ENCODE measurements around the gene TRMT61A. TPM values are rescaled to one million over a fixed set of nuclear protein-coding genes. Genes with fewer than 3 reads are reported as not detected.
A peak's percentile ranks its signal among the peaks of the same experiment; 100 is the strongest.

The TRMT61A gene
- total and polyA plus RNA-seq, 2 of the 13 experiments (the other 11 are each of a cell fraction or from before 2014, with no cell fraction given), result 6.5 to 13.6 TPM

DNA sequence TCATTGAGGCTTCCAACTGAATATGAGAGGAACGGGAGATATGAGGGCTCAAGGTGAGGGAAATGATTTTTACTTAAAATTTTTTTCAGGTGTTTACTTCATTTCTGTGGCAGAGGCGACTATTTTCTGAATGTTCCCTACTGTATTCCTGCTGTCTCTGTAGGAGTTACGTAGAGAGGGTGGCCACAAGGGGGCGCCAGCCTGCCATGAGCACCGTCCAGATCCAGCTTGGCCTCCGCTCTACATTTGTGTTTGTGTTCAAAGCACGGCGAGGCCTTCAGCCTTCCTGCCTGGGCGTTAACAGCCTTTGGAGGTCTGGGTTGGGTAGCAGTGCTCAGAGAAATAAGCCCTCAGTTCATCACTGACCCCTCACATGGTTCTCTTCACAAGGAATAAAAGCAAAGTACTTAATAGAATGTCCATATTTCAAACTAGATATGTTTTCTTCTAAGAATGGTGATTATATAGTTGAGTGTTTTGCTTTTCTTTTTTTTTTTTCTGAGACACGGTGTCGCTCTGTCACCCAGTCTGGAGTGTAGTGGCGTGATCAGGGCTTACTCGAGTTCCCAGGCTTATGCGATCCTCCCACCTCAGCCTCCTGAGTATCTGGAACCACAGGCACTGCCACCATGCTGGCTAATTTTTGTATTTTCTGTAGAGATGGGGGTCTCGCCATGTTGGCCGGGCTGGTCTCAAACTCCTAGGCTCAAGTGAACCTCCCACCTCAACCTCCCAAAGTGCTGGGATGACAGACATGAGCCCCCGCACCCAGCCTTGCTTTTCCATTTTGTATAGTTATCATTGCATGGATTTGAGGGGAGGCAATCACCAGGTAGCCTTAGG lies 28.6 kb upstream of the TRMT61A start (continued):
- TF ChIP-seq, protein P1, sequence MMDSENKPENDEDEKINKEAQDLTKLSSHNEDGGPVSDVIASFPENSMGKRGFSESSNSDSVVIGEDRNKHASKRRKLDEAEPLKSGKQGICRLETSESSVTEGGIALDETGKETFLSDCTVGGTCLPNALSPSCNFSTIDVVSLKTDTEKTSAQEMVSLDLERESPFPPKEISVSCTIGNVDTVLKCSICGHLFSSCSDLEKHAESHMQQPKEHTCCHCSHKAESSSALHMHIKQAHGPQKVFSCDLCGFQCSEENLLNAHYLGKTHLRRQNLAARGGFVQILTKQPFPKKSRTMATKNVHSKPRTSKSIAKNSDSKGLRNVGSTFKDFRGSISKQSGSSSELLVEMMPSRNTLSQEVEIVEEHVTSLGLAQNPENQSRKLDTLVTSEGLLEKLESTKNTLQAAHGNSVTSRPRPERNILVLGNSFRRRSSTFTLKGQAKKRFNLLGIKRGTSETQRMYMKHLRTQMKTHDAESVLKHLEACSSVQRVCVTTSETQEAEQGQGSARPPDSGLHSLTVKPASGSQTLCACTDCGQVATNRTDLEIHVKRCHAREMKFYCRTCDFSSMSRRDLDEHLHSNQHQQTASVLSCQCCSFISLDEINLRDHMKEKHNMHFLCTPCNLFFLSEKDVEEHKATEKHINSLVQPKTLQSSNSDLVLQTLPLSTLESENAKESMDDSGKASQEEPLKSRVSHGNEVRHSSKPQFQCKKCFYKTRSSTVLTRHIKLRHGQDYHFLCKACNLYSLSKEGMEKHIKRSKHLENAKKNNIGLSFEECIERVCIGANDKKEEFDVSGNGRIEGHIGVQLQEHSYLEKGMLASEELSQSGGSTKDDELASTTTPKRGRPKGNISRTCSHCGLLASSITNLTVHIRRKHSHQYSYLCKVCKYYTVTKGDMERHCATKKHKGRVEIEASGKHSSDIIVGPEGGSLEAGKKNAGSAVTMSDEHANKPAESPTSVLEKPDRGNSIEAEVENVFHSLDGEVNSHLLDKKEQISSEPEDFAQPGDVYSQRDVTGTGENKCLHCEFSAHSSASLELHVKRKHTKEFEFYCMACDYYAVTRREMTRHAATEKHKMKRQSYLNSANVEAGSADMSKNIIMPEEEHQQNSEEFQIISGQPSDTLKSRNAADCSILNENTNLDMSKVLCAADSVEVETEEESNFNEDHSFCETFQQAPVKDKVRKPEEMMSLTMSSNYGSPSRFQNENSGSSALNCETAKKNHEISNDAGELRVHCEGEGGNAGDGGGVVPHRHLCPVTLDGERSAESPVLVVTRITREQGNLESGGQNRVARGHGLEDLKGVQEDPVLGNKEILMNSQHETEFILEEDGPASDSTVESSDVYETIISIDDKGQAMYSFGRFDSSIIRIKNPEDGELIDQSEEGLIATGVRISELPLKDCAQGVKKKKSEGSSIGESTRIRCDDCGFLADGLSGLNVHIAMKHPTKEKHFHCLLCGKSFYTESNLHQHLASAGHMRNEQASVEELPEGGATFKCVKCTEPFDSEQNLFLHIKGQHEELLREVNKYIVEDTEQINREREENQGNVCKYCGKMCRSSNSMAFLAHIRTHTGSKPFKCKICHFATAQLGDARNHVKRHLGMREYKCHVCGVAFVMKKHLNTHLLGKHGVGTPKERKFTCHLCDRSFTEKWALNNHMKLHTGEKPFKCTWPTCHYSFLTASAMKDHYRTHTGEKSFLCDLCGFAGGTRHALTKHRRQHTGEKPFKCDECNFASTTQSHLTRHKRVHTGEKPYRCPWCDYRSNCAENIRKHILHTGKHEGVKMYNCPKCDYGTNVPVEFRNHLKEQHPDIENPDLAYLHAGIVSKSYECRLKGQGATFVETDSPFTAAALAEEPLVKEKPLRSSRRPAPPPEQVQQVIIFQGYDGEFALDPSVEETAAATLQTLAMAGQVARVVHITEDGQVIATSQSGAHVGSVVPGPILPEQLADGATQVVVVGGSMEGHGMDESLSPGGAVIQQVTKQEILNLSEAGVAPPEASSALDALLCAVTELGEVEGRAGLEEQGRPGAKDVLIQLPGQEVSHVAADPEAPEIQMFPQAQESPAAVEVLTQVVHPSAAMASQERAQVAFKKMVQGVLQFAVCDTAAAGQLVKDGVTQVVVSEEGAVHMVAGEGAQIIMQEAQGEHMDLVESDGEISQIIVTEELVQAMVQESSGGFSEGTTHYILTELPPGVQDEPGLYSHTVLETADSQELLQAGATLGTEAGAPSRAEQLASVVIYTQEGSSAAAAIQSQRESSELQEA (CRISPR knock-in tag; IDR thresholded peaks at IDR 0.05; ENCODE audit: not compliant biosample characterization), result no peak
- TF ChIP-seq SRF (IDR thresholded peaks at IDR 0.05; ENCODE audit: low read depth, low read length) (no peak), ARNTL (CRISPR knock-in tag; IDR thresholded peaks at IDR 0.05) (no peak), SALL1 (CRISPR knock-in tag; IDR thresholded peaks at IDR 0.05) (0 out of 2 replicates have a peak, but pooled peaks have one; percentile 16), ZNF34 (CRISPR knock-in tag; IDR thresholded peaks at IDR 0.05; ENCODE audit: borderline replicate concordance) (no peak), ZBTB14 (CRISPR knock-in tag; IDR thresholded peaks at IDR 0.05) (no peak), MZF1 (CRISPR knock-in tag; IDR thresholded peaks at IDR 0.05; ENCODE audit: borderline replicate concordance) (no peak), KMT2B (CRISPR knock-in tag; IDR thresholded peaks at IDR 0.05) (0 out of 2 replicates have a peak, but pooled peaks have one; percentile 10), ZNF670 (CRISPR knock-in tag; IDR thresholded peaks at IDR 0.05; ENCODE audit: borderline replicate concordance) (no peak), ZNF703 (CRISPR knock-in tag; IDR thresholded peaks at IDR 0.05; ENCODE audit: borderline replicate concordance) (no peak), ARHGAP35 (CRISPR knock-in tag; IDR thresholded peaks at IDR 0.05; ENCODE audit: borderline replicate concordance) (no peak), SPEN (CRISPR knock-in tag; IDR thresholded peaks at IDR 0.05; ENCODE audit: low read depth) (no peak), ZC3H4 (CRISPR knock-in tag; IDR thresholded peaks at IDR 0.05; ENCODE audit: borderline replicate concordance) (no peak), ZBTB20 (CRISPR knock-in tag; IDR thresholded peaks at IDR 0.05; ENCODE audit: borderline replicate concordance, low read depth) (no peak), AHR (CRISPR knock-in tag; IDR thresholded peaks at IDR 0.05) (no peak), NFIC (IDR thresholded peaks at IDR 0.05; ENCODE audit: low read length) (no peak), KDM1A (CRISPR knock-in tag; IDR thresholded peaks at IDR 0.05) (no peak), ZNF879 (CRISPR knock-in tag; IDR thresholded peaks at IDR 0.05) (no peak), TOPORS (CRISPR knock-in tag; IDR thresholded peaks at IDR 0.05) (no peak), ZNF773 (CRISPR knock-in tag; IDR thresholded peaks at IDR 0.05; ENCODE audit: borderline replicate concordance) (no peak)
- TF ChIP-seq, protein P2, sequence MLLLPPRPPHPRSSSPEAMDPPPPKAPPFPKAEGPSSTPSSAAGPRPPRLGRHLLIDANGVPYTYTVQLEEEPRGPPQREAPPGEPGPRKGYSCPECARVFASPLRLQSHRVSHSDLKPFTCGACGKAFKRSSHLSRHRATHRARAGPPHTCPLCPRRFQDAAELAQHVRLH (CRISPR knock-in tag; IDR thresholded peaks at IDR 0.05; ENCODE audit: borderline replicate concordance, low read depth), result 0 out of 2 replicates have a peak, but pooled peaks have one; percentile 19
